Measurements from ENCODE around the gene NBEA. TPM values are rescaled to one million over a fixed set of nuclear protein-coding genes. Genes with fewer than 3 reads are reported as not detected.

NBEA gene
- polyA plus RNA-seq, 2 of the 4 experiments (the other 2 are of a cell fraction), result 3.5 to 11.8 TPM

GRCh38 chr13:35475212-35475959 lies 533.3 kb downstream of the NBEA start:
- H3K4me2 ChIP-seq, result no peak overlapping the region

GRCh38 chr13:35475960-35476943 lies 534.2 kb downstream of the NBEA start, which contains the start of gene MAB21L1:
Gene MAB21L1 (minus strand): TSS chr13:35476689. CDS start chr13:35476138, 551 bp downstream.
- H3K4me1 ChIP-seq, result no peaks in the 10 kb centered on the region
- FAIRE-seq, result no peak
- H3K4me2 ChIP-seq, result no peak within 1 kb of the TSS
- CTCF ChIA-PET, result no interaction called here
- no peaks in the 10 kb centered on the region for H3K9me3 ChIP-seq
- ATAC-seq, result no peak
- 90% methylated on average over 35 of the region's 35 CpGs for WGBS (ENCODE audit: missing lambda C conversion rate)
- no peak for DNase-seq (ENCODE audit: low read depth in 1 of 2, low spot score in 1 of 2)
- H3K27ac ChIP-seq, result no peak within 1 kb of the TSS
- POLR2A ChIA-PET, result no interaction called here
- no peak within 1 kb of the TSS for H3K4me3 ChIP-seq
- TF ChIP-seq ZC3H11A (IDR thresholded peaks at IDR 0.05), result no peak
- TF ChIP-seq FOXS1 (CRISPR knock-in tag; IDR thresholded peaks at IDR 0.05), result no peak
- TF ChIP-seq PHF8 (IDR thresholded peaks at IDR 0.05; ENCODE audit: borderline replicate concordance, low read depth), result no peak
- no peak for TF ChIP-seq NFE2L2 (conservative IDR thresholded peaks at IDR 0.05; ENCODE audit: low read length)
- no peak for TF ChIP-seq SREBF2 (IDR thresholded peaks at IDR 0.05)
- no peak for TF ChIP-seq MYC (IDR thresholded peaks at IDR 0.05; ENCODE audit: borderline replicate concordance, low read length)
- TF ChIP-seq RNF2 (IDR thresholded peaks at IDR 0.05; ENCODE audit: borderline replicate concordance, low read depth), result no peak
- no peak for TF ChIP-seq CTCF (IDR thresholded peaks at IDR 0.05)
- no peak for TF ChIP-seq MAFK (IDR thresholded peaks at IDR 0.05; ENCODE audit: partially characterized antibody)
- TF ChIP-seq PBX3 (IDR thresholded peaks at IDR 0.05), result no peak
- TF ChIP-seq EHF (CRISPR knock-in tag; IDR thresholded peaks at IDR 0.05), result no peak
- no peak for TF ChIP-seq EHMT2 (IDR thresholded peaks at IDR 0.05; ENCODE audit: low read depth)
- no peak for TF ChIP-seq HDAC2 (IDR thresholded peaks at IDR 0.05)
- TF ChIP-seq E2F6 (IDR thresholded peaks at IDR 0.05; ENCODE audit: borderline replicate concordance, low read depth), result no peak
- TF ChIP-seq JUN (IDR thresholded peaks at IDR 0.05), result no peak
- no peak for TF ChIP-seq KDM1A (IDR thresholded peaks at IDR 0.05; ENCODE audit: low read depth)
- TF ChIP-seq CEBPB (IDR thresholded peaks at IDR 0.05), result no peak
- TF ChIP-seq RCOR1 (IDR thresholded peaks at IDR 0.05; ENCODE audit: low read depth, low read length), result no peak

More at GRCh38 chr13:35475212-35475959, 533.3 kb downstream of the NBEA start:
- no peak for ATAC-seq
- Histone ChIP-seq H3K4me1 (no peaks in the 10 kb centered on the region), H3K4me3 (no peak overlapping the region), H3K9me3 (no peaks in the 10 kb centered on the region), H3K27ac (no peak overlapping the region)
- WGBS (ENCODE audit: missing lambda C conversion rate), result 90% methylated on average over 32 of the region's 47 CpGs
- FAIRE-seq, result no peak
- no peak for TF ChIP-seq CHD4 (IDR thresholded peaks at IDR 0.05; ENCODE audit: borderline replicate concordance)
- no peak for TF ChIP-seq HMGXB4 (CRISPR knock-in tag; IDR thresholded peaks at IDR 0.05; ENCODE audit: borderline replicate concordance)
- no peak for TF ChIP-seq ZSCAN20 (CRISPR knock-in tag; IDR thresholded peaks at IDR 0.05)
- no peak for TF ChIP-seq PBX3 (IDR thresholded peaks at IDR 0.05)
- no peak for TF ChIP-seq NPAS2 (CRISPR knock-in tag; IDR thresholded peaks at IDR 0.05; ENCODE audit: borderline replicate concordance)
- TF ChIP-seq ZC3H11A (IDR thresholded peaks at IDR 0.05), result no peak
- no peak for TF ChIP-seq EHF (CRISPR knock-in tag; IDR thresholded peaks at IDR 0.05)
- TF ChIP-seq HOXB5 (CRISPR knock-in tag; IDR thresholded peaks at IDR 0.05), result no peak
- no peak for TF ChIP-seq JUN (IDR thresholded peaks at IDR 0.05)
- TF ChIP-seq KDM1A (IDR thresholded peaks at IDR 0.05; ENCODE audit: low read depth), result no peak
- TF ChIP-seq HEYL (CRISPR knock-in tag; IDR thresholded peaks at IDR 0.05), result no peak
- DNase-seq (ENCODE audit: low read depth in 1 of 2, low spot score in 1 of 2), result no peak
- ChIA-PET CTCF (no interaction called here), POLR2A (no interaction called here)

Measured in A549 (cell line).